Breast epithelium (tissue), 4 donors: ENCODE measurements around the gene ANKRD37. TPM values are rescaled to one million over a fixed set of nuclear protein-coding genes. Genes with fewer than 3 reads are reported as not detected.

Experiments used
- DNase-seq, 2 donors: peaks; one replicate each; pipeline ENCODE4 v3.0.0-alpha.2; 2019; ENCODE audit warnings: low spot score in 2 of 2
- H3K27ac ChIP-seq, 2 donors: fragments of 200-600 bp; sonication (generic) in 1 of 2; one replicate each; pipeline ENCODE4 v1.5.1; 2016 to 2019; ENCODE audit warnings: mild to moderate bottlenecking in 1 of 2
- H3K27me3 ChIP-seq, 2 donors: fragments of 200-600 bp; sonication (generic) in 1 of 2; one replicate each; pipeline versions ENCODE4 v1.5.1 to v1.6.0; 2017 to 2019; ENCODE audit warnings: control low read depth in 1 of 2, mild to moderate bottlenecking in 1 of 2
- H3K36me3 ChIP-seq: fragments of 200-600 bp; one replicate; pipeline ENCODE4 v1.5.1; 2019
- H3K4me1 ChIP-seq, 2 donors: fragments of 200-600 bp; sonication (generic); one replicate each; pipeline ENCODE4 v1.5.1; 2016 to 2019; ENCODE audit warnings: control low read depth in 1 of 2
- H3K4me3 ChIP-seq, 3 donors: fragments of 200-600 bp; sonication (generic); 1 replicate in 2 of 3; 2 replicates in 1 of 3; pipeline ENCODE4 v1.5.1; 2016 to 2019; ENCODE audit warnings: mild to moderate bottlenecking in 3 of 3, moderate library complexity in 2 of 3
- H3K9me3 ChIP-seq, 2 donors: fragments of 200-600 bp; sonication (generic) in 1 of 2; one replicate each; pipeline ENCODE4 v1.5.1; 2016 to 2019; ENCODE audit warnings: control low read depth in 1 of 2
- POLR2A ChIP-seq: fragments of 450-650 bp; IDR thresholded peaks from one replicate; pipeline ENCODE4 v1.6.1; 2016; ENCODE audit warnings: antibody characterized with exemption, mild to moderate bottlenecking, moderate library complexity
- POLR2AphosphoS5 ChIP-seq, 3 donors: sonication (generic); formaldehyde crosslinking; IDR thresholded peaks; one replicate each; pipeline ENCODE4 v1.6.1; 2017; ENCODE audit warnings: antibody characterized with exemption in 3 of 3
- intact Hi-C: fragments of 100-400 bp; cut with DNase I; formaldehyde crosslinking; loops from one replicate; pipeline ENCODE4 v1.15.1; 2023; ENCODE audit warnings: low total_unique reads
- total RNA-seq, 3 donors: library from RNA; depleted of rRNA; stranded (reverse); fragments of >200 nt; gene quantifications; one replicate each; pipeline ENCODE4 v1.1.0, GENCODE V29; 2016
- TF ChIP-seq, protein P1 (sequence below), 3 donors: fragments of 450-650 bp; IDR thresholded peaks; one replicate each; pipeline ENCODE4 v1.5.1; 2016 to 2017; ENCODE audit warnings: antibody characterized with exemption in 3 of 3, mild to moderate bottlenecking in 3 of 3, moderate library complexity in 3 of 3

ANKRD37 gene
- total RNA-seq, 3 donors from 2014 or later, result 9.0 to 15.5 (median 10.2) TPM

DNA sequence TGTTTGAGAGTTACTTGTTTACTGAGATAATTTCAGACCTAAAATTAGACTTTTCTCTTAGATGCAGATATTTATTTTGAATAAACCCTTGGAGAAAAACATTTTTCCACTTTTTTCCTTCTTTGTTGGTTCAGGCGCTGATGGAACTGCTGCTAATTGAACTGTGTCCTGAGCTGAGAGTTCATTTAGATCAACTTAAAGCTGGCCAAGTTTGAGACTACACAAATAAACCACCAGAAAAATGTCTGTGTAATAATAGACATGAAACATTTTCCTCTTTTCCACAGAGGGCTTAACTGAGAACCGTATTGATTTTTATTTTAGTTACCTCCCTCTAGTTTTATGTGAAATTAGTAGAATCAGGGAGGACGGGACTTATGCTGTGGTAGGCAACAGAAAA lies 33.4 kb upstream of the ANKRD37 start:
- Histone ChIP-seq H3K4me3 (no peak overlapping the region), H3K4me1 (no peaks in the 10 kb centered on the region), H3K36me3 (no peaks in the 10 kb centered on the region), H3K27ac (no peak overlapping the region), H3K9me3 (no peaks in the 10 kb centered on the region), H3K27me3 (no peaks in the 10 kb centered on the region)
- TF ChIP-seq POLR2A (no peak), POLR2AphosphoS5 (IDR thresholded peaks at IDR 0.05) (no peak)
- TF ChIP-seq, protein P1, sequence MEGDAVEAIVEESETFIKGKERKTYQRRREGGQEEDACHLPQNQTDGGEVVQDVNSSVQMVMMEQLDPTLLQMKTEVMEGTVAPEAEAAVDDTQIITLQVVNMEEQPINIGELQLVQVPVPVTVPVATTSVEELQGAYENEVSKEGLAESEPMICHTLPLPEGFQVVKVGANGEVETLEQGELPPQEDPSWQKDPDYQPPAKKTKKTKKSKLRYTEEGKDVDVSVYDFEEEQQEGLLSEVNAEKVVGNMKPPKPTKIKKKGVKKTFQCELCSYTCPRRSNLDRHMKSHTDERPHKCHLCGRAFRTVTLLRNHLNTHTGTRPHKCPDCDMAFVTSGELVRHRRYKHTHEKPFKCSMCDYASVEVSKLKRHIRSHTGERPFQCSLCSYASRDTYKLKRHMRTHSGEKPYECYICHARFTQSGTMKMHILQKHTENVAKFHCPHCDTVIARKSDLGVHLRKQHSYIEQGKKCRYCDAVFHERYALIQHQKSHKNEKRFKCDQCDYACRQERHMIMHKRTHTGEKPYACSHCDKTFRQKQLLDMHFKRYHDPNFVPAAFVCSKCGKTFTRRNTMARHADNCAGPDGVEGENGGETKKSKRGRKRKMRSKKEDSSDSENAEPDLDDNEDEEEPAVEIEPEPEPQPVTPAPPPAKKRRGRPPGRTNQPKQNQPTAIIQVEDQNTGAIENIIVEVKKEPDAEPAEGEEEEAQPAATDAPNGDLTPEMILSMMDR (IDR thresholded peaks at IDR 0.05), result no peak
- no peak for DNase-seq
- intact Hi-C loops, result no loop called here

DNA sequence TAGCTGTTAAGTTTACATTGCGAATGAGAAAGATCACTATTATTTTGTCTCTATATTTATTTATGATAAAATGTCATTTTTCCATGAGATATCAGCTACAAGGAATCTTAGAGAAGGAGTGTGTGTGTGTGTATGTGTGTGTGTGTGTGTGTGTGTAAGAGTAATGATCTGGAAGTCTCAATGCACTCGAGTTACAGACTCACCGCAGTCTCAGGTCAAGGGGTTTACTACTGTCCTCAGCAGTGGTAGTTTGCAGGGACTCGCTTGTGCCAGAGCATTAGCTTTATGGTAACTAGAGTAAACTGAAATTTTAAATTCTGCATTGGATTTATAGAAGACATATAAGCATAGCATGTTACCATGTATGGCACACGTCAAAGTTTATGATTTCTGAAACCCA lies 31.8 kb upstream of the ANKRD37 start:
- H3K27ac ChIP-seq, result no peak overlapping the region
- TF ChIP-seq, protein P1 (IDR thresholded peaks at IDR 0.05), result no peak
- TF ChIP-seq POLR2AphosphoS5 (IDR thresholded peaks at IDR 0.05), result no peak
- no peak for TF ChIP-seq POLR2A
- no peak for DNase-seq
- H3K36me3 ChIP-seq, result no peaks in the 10 kb centered on the region
- H3K4me1 ChIP-seq, result no peaks in the 10 kb centered on the region
- no peak overlapping the region for H3K4me3 ChIP-seq
- intact Hi-C loops, result no loop called here
- no peaks in the 10 kb centered on the region for H3K27me3 ChIP-seq
- no peaks in the 10 kb centered on the region for H3K9me3 ChIP-seq

DNA sequence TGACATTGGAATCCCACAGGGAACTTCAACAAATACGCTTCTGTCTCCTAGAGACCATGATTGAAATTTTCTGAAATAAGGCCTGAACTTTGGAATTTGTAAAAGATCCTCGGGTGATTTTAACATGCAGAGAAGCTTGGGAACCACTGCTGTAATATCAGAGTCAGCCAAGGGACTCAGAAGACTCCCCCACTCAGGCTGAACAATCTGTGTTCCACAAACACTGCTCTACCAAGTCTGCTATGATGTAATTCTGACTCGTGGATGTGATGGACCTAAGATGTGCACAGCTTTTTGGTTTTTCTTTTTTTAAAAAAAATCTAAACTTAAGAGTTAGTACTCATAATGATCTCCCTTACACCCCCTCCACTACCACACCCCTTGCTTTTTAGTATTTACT lies 26.9 kb upstream of the ANKRD37 start:
- Histone ChIP-seq H3K27ac (no peak overlapping the region), H3K9me3 (no peaks in the 10 kb centered on the region), H3K27me3 (no peaks in the 10 kb centered on the region), H3K4me1 (no peaks in the 10 kb centered on the region), H3K36me3 (no peaks in the 10 kb centered on the region), H3K4me3 (no peak overlapping the region)
- intact Hi-C loops, result no loop called here
- DNase-seq, result no peak
- TF ChIP-seq, protein P1 (IDR thresholded peaks at IDR 0.05), result no peak
- TF ChIP-seq POLR2A (no peak), POLR2AphosphoS5 (IDR thresholded peaks at IDR 0.05) (no peak)

DNA sequence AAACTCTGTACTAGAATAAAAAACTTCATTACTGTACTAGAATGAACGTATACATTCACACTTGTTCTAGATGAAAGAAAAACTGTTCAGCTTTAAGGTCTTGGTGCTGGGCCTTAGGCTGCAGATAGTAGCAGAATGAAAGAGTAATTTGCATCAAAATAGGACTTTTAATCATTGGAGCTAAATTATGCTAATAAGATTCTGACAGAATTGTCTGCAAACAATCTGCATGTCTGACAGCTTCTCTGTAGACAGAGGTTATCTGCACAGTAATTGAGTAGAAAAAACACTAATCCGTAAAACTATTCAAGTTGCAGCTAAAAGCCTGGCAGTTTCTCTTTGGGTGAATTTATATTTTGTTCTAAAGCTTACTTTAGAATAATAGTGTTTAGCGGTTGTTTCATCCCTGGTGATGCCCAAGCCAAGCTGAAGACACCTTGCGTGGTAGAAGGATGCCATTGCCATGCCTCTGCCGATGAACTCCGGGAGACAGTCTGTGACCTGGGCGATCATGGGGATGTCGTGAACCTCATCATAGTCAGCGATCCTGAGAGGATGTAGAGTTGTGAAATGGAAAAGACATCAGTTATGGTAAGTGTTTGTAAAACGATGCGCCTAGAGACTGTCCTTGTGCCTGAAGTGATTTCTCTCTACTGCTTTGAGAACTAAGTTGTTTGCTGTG lies 26.2 kb upstream of the ANKRD37 start:
- Histone ChIP-seq H3K4me3 (no peak overlapping the region), H3K36me3 (no peaks in the 10 kb centered on the region), H3K27ac (no peak overlapping the region), H3K9me3 (no peaks in the 10 kb centered on the region), H3K4me1 (no peaks in the 10 kb centered on the region), H3K27me3 (no peaks in the 10 kb centered on the region)
- intact Hi-C loops, result no loop called here
- DNase-seq, result no peak
- TF ChIP-seq POLR2AphosphoS5 (IDR thresholded peaks at IDR 0.05) (no peak), POLR2A (no peak)
- TF ChIP-seq, protein P1 (IDR thresholded peaks at IDR 0.05), result no peak

DNA sequence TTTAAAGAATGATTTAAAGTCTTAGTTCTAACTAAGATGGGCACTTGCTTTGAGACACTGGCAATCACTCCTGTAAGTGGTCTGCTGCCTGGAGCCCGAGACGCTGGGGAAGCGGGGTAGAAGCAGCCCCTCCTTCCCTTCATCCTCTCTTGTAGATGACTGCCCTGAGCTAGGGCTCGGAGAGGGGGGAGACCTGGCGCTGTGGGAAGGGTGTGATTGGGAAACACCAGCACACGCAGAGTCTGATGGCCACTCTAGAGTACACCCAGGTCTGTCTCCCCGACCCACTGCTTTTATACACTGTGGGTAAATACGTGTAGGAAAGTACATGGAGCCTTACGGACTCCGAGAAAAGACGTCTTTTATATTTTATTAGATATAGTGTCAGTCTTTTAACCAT lies 24.9 kb upstream of the ANKRD37 start:
- Histone ChIP-seq H3K27ac (no peak overlapping the region), H3K4me1 (no peaks in the 10 kb centered on the region), H3K27me3 (no peaks in the 10 kb centered on the region), H3K9me3 (no peaks in the 10 kb centered on the region), H3K36me3 (no peaks in the 10 kb centered on the region), H3K4me3 (no peak overlapping the region)
- DNase-seq, result no peak
- intact Hi-C loops, result no loop called here
- TF ChIP-seq POLR2AphosphoS5 (IDR thresholded peaks at IDR 0.05) (no peak), POLR2A (no peak)
- TF ChIP-seq, protein P1 (IDR thresholded peaks at IDR 0.05), result no peak
